Measurements from ENCODE around the gene RIPOR2. TPM values are rescaled to one million over a fixed set of nuclear protein-coding genes. Genes with fewer than 3 reads are reported as not detected.

RIPOR2 gene
- total and polyA plus RNA-seq, 2 of the 13 experiments (the other 11 are each of a cell fraction or from before 2014, with no cell fraction given): 0.02 to 0.05 TPM

DNA sequence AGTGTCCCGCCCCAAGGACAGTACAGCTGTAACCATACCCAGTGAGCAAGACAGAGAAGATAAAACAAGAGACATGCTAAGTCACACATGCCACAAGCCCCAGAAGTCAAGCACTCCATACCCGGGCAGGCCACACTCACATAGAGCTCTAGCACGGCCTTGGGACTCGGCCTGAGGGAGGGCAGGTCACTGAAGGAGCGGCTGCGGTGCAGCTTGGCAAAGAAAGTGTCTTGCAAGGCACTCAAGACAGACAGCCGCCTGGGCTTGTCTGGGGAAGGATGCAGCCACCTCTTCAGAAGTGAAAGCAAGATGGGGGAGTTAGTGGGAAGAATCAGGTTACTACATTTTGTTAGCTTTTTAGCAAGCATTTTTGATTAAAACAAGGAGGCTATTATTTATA is 88.4 kb downstream of the RIPOR2 start:
- no peak overlapping the region for H3K9ac ChIP-seq (ENCODE audit: insufficient read depth, low read depth, low read length)
- peaks cover 22% of the 10 kb centered on the region for H3K4me1 ChIP-seq (ENCODE audit: insufficient read depth, low read length)
- H4K20me1 ChIP-seq (ENCODE audit: insufficient read depth, low read length): no peaks in the 10 kb centered on the region
- 49% methylated on average over 7 of the region's 7 CpGs for WGBS (ENCODE audit: low lambda C conversion rate)
- ChIA-PET CTCF (ENCODE audit: low intra/inter-chr PET ratio, low total read pairs) (no interaction called here), POLR2A (no interaction called here)
- H3K79me2 ChIP-seq (ENCODE audit: insufficient read depth, low read length): no peaks in the 10 kb centered on the region
- intact Hi-C loops (cut with micrococcal nuclease; ENCODE audit: unreplicated experiment): no loop called here
- H3K27me3 ChIP-seq (ENCODE audit: control insufficient read depth in 1 of 2, insufficient read depth in 2 of 2, low read length in 2 of 2): peaks cover 0 to 11% of the 10 kb centered on the region in 2 experiments; a peak in 2 of 5 replicates
- no peak overlapping the region for H3K4me3 ChIP-seq (replicated peaks in 1 of 3; ENCODE audit: insufficient read depth in 1 of 3, low read depth in 2 of 3, low read length in 3 of 3)
- FAIRE-seq (no peak), ATAC-seq (no peak), DNase-seq (ENCODE audit: low spot score) (no peak)
- H3K4me2 ChIP-seq (ENCODE audit: low read depth, low read length): no peak overlapping the region
- TF ChIP-seq HMGA1 (CRISPR knock-in tag; conservative IDR thresholded peaks at IDR 0.05) (no peak), ARNT (IDR thresholded peaks at IDR 0.05) (no peak), ZFP36L2 (CRISPR knock-in tag; IDR thresholded peaks at IDR 0.05) (no peak), GZF1 (CRISPR knock-in tag; IDR thresholded peaks at IDR 0.05) (no peak), ZNF746 (CRISPR knock-in tag; IDR thresholded peaks at IDR 0.05) (no peak), JARID2 (CRISPR knock-in tag; IDR thresholded peaks at IDR 0.05; ENCODE audit: insufficient replicate concordance) (no peak), FLYWCH1 (CRISPR knock-in tag; IDR thresholded peaks at IDR 0.05) (no peak), STAG1 (CRISPR knock-in tag; IDR thresholded peaks at IDR 0.05) (no peak), REL (CRISPR knock-in tag; conservative IDR thresholded peaks at IDR 0.05) (no peak), REPIN1 (CRISPR knock-in tag; IDR thresholded peaks at IDR 0.05; ENCODE audit: borderline replicate concordance, low read depth) (no peak), ZBTB8A (CRISPR knock-in tag; IDR thresholded peaks at IDR 0.05; ENCODE audit: borderline replicate concordance, low read depth) (no peak), FOXJ3 (CRISPR knock-in tag; IDR thresholded peaks at IDR 0.05; ENCODE audit: borderline replicate concordance) (no peak), NCOA1 (CRISPR knock-in tag; IDR thresholded peaks at IDR 0.05) (no peak), ZNF530 (CRISPR knock-in tag; IDR thresholded peaks at IDR 0.05; ENCODE audit: low read depth) (no peak), ZBTB21 (CRISPR knock-in tag; IDR thresholded peaks at IDR 0.05) (no peak), ZNF33A (CRISPR knock-in tag; IDR thresholded peaks at IDR 0.05; ENCODE audit: borderline replicate concordance) (no peak)
- TF ChIP-seq, protein P1, sequence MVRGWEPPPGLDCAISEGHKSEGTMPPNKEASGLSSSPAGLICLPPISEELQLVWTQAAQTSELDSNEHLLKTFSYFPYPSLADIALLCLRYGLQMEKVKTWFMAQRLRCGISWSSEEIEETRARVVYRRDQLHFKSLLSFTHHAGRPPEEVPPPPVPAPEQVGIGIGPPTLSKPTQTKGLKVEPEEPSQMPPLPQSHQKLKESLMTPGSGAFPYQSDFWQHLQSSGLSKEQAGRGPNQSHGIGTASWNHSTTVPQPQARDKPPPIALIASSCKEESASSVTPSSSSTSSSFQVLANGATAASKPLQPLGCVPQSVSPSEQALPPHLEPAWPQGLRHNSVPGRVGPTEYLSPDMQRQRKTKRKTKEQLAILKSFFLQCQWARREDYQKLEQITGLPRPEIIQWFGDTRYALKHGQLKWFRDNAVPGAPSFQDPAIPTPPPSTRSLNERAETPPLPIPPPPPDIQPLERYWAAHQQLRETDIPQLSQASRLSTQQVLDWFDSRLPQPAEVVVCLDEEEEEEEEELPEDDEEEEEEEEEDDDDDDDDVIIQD (CRISPR knock-in tag; IDR thresholded peaks at IDR 0.05; ENCODE audit: low read depth): no peak
- TF ChIP-seq, protein P2, sequence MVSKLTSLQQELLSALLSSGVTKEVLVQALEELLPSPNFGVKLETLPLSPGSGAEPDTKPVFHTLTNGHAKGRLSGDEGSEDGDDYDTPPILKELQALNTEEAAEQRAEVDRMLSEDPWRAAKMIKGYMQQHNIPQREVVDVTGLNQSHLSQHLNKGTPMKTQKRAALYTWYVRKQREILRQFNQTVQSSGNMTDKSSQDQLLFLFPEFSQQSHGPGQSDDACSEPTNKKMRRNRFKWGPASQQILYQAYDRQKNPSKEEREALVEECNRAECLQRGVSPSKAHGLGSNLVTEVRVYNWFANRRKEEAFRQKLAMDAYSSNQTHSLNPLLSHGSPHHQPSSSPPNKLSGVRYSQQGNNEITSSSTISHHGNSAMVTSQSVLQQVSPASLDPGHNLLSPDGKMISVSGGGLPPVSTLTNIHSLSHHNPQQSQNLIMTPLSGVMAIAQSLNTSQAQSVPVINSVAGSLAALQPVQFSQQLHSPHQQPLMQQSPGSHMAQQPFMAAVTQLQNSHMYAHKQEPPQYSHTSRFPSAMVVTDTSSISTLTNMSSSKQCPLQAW (CRISPR knock-in tag; IDR thresholded peaks at IDR 0.05): no peak
- TF ChIP-seq, protein P3, sequence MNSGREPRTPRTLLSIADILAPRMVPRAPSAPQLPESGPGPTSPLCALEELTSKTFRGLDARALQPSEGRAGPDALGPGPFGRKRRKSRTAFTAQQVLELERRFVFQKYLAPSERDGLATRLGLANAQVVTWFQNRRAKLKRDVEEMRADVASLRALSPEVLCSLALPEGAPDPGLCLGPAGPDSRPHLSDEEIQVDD (CRISPR knock-in tag; IDR thresholded peaks at IDR 0.05; ENCODE audit: borderline replicate concordance): no peak
- TF ChIP-seq, protein P4, sequence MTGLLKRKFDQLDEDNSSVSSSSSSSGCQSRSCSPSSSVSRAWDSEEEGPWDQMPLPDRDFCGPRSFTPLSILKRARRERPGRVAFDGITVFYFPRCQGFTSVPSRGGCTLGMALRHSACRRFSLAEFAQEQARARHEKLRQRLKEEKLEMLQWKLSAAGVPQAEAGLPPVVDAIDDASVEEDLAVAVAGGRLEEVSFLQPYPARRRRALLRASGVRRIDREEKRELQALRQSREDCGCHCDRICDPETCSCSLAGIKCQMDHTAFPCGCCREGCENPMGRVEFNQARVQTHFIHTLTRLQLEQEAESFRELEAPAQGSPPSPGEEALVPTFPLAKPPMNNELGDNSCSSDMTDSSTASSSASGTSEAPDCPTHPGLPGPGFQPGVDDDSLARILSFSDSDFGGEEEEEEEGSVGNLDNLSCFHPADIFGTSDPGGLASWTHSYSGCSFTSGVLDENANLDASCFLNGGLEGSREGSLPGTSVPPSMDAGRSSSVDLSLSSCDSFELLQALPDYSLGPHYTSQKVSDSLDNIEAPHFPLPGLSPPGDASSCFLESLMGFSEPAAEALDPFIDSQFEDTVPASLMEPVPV (CRISPR knock-in tag; IDR thresholded peaks at IDR 0.05): no peak
- H2AFZ ChIP-seq (ENCODE audit: low read length): no peak overlapping the region
- in situ Hi-C loops (cut with HindIII; ENCODE audit: extremely low pct_ligation_motif_present, low pct_unique_long_range_greater_than_20kb): no loop called here
- BruUV-seq (replicated peaks): no TSS peak
- H3K27ac ChIP-seq (ENCODE audit: extremely low read length, insufficient read depth, low read length): no peak overlapping the region
- no peaks in the 10 kb centered on the region for H3K36me3 ChIP-seq (replicated peaks in 1 of 2; ENCODE audit: control insufficient read depth in 1 of 2, insufficient read depth in 2 of 2, low read length in 2 of 2)
- H3K9me3 ChIP-seq (ENCODE audit: low read length): no peaks in the 10 kb centered on the region
